ENCODE results near the gene COL5A1. TPM values are rescaled to one million over a fixed set of nuclear protein-coding genes. Genes with fewer than 3 reads are reported as not detected.

The COL5A1 gene
- total RNA-seq, 5 donors from 2014 or later (not counting 1 experiment from before 2014, with no cell fraction given), result 0.18 to 2.3 (median 1.7) TPM

GRCh38 chr9:134601764-134602163 is 39.8 kb upstream of the COL5A1 start:
- ATAC-seq (replicated peaks in 1 of 4) (no peak), DNase-seq (no peak)
- Mint-ChIP-seq H3K27ac (no peak overlapping the region), H3K4me3 (no peak overlapping the region), H3K4me1 (no peaks in the 10 kb centered on the region), H3K27me3 (peaks cover 0 to 4% of the 10 kb centered on the region in 2 donors), H3K36me3 (no peaks in the 10 kb centered on the region), H3K9me3 (no peaks in the 10 kb centered on the region)
- Histone ChIP-seq H3K9me3 (no peaks in the 10 kb centered on the region), H3K4me3 (ENCODE audit: control insufficient read depth in 1 of 2, extremely low read depth in 1 of 2, low read length in 1 of 2) (no peak overlapping the region), H3K27ac (ENCODE audit: low read length) (no peak overlapping the region), H3K36me3 (ENCODE audit: control insufficient read depth in 2 of 2, extremely low read depth in 1 of 2, insufficient read depth in 1 of 2, low read length in 1 of 2) (no peaks in the 10 kb centered on the region), H3K27me3 (replicated peaks in 1 of 2; ENCODE audit: control insufficient read depth in 2 of 2, extremely low read depth in 1 of 2, insufficient read depth in 2 of 2, low read length in 1 of 2) (peaks cover 0 to 27% of the 10 kb centered on the region in 2 experiments), H3K4me1 (ENCODE audit: control insufficient read depth in 1 of 2, extremely low read depth in 1 of 2, insufficient read depth in 2 of 2, low read length in 2 of 2) (no peaks in the 10 kb centered on the region)
- 74% methylated on average over 2 of the region's 7 CpGs for whole genome bisulfite sequencing (ENCODE audit: insufficient coverage)
- POLR2A ChIA-PET, result no interaction called here
- CTCF ChIA-PET, result no interaction called here

GRCh38 chr9:134602547-134603362 is 38.8 kb upstream of the COL5A1 start:
- DNase-seq, result peak in 1 of 35 experiments; percentile 2
- H3K4me3 ChIP-seq (ENCODE audit: control insufficient read depth in 1 of 2, extremely low read depth in 1 of 2, low read length in 1 of 2), result no peak overlapping the region
- Mint-ChIP-seq H3K4me3 (no peak overlapping the region), H3K36me3 (no peaks in the 10 kb centered on the region), H3K9me3 (no peaks in the 10 kb centered on the region), H3K27ac (no peak overlapping the region), H3K4me1 (no peaks in the 10 kb centered on the region), H3K27me3 (peaks cover 0 to 4% of the 10 kb centered on the region in 2 donors)
- H3K36me3 ChIP-seq (ENCODE audit: control insufficient read depth in 2 of 2, extremely low read depth in 1 of 2, insufficient read depth in 1 of 2, low read length in 1 of 2), result no peaks in the 10 kb centered on the region
- POLR2A ChIA-PET, result no interaction called here
- H3K9me3 ChIP-seq, result no peaks in the 10 kb centered on the region
- no peak overlapping the region for H3K27ac ChIP-seq (ENCODE audit: low read length)
- peaks cover 0 to 27% of the 10 kb centered on the region in 2 experiments for H3K27me3 ChIP-seq (replicated peaks in 1 of 2; ENCODE audit: control insufficient read depth in 2 of 2, extremely low read depth in 1 of 2, insufficient read depth in 2 of 2, low read length in 1 of 2)
- ATAC-seq (replicated peaks in 1 of 4), result no peak
- CTCF ChIA-PET, result no interaction called here
- WGBS (ENCODE audit: insufficient coverage), result 82% methylated on average over 16 of the region's 31 CpGs
- no peaks in the 10 kb centered on the region for H3K4me1 ChIP-seq (ENCODE audit: control insufficient read depth in 1 of 2, extremely low read depth in 1 of 2, insufficient read depth in 2 of 2, low read length in 2 of 2)

DNA sequence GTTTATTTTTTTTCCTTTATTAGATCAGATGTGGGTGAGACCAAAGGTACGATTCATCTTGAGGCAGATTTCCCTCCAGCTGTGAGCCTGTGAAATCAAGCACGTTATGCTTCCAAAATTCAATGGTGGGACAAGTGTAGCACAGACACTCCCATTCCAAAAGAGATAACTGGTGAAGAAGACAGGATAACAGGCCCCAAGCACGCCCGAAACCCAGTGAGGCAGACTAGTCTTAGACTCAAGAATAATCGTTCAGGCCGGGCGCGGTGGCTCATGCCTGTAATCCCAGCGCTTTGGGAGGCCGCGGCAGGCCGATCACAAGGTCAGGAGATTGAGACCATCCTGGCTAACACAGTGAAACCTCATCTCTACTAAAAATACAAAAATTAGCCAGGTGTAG is 36.8 kb upstream of the COL5A1 start:
- Mint-ChIP-seq H3K4me3 (no peak overlapping the region), H3K27me3 (peaks cover 8 to 11% of the 10 kb centered on the region in 2 donors), H3K27ac (no peak overlapping the region), H3K4me1 (no peaks in the 10 kb centered on the region), H3K36me3 (no peaks in the 10 kb centered on the region), H3K9me3 (no peaks in the 10 kb centered on the region)
- 88% methylated on average over 7 of the region's 12 CpGs for WGBS (ENCODE audit: insufficient coverage)
- CTCF ChIA-PET, result no interaction called here
- H3K4me3 ChIP-seq (ENCODE audit: control insufficient read depth in 1 of 2, extremely low read depth in 1 of 2, low read length in 1 of 2), result no peak overlapping the region
- no peaks in the 10 kb centered on the region for H3K9me3 ChIP-seq
- no peaks in the 10 kb centered on the region for H3K36me3 ChIP-seq (ENCODE audit: control insufficient read depth in 2 of 2, extremely low read depth in 1 of 2, insufficient read depth in 1 of 2, low read length in 1 of 2)
- ATAC-seq (replicated peaks in 1 of 4), result no peak
- H3K27ac ChIP-seq (ENCODE audit: low read length), result no peak overlapping the region
- H3K27me3 ChIP-seq (replicated peaks in 1 of 2; ENCODE audit: control insufficient read depth in 2 of 2, extremely low read depth in 1 of 2, insufficient read depth in 2 of 2, low read length in 1 of 2), result peaks cover 0 to 28% of the 10 kb centered on the region in 2 experiments
- no peaks in the 10 kb centered on the region for H3K4me1 ChIP-seq (ENCODE audit: control insufficient read depth in 1 of 2, extremely low read depth in 1 of 2, insufficient read depth in 2 of 2, low read length in 2 of 2)
- peak in 1 of 35 experiments; percentile 1 for DNase-seq
- POLR2A ChIA-PET, result no interaction called here

DNA sequence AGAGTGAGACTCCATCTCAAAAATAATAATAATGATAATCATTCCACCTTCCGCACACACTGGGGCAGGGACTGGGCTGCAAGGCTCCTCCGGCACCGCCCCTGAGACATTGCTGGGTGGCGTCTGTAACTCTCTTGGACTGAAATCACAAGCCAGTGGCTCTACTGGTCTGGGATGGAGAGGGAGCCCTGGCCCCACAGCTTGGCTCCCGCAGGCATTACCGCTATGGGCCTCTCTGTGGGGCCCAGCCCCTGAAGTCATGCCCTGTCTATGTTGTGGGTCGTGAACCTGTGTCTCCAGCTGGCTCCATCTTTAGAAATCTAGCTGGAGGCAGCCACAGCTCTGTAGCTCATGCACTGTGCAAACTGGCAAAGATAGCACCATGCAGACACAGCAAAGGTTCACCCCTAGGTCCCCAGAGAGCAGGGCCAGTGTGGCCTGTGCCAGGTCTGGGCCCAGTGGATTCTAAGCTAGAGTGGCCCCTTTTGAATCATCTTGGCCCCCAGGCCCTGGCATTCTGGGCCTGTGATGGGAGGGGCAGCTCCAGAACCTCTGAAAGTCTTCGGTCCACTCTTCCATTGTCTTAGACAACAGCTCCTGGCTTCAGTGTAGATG is 36.1 kb upstream of the COL5A1 start:
- POLR2A ChIA-PET, result no interaction called here
- no peaks in the 10 kb centered on the region for H3K4me1 ChIP-seq (ENCODE audit: control insufficient read depth in 1 of 2, extremely low read depth in 1 of 2, insufficient read depth in 2 of 2, low read length in 2 of 2)

GRCh38 chr9:134605966-134606357 is 35.6 kb upstream of the COL5A1 start:
- peaks cover 16 to 18% of the 10 kb centered on the region in 2 donors for H3K27me3 Mint-ChIP-seq
- DNase-seq (no peak), ATAC-seq (replicated peaks in 1 of 4) (no peak)
- H3K36me3 Mint-ChIP-seq, result no peaks in the 10 kb centered on the region
- ChIA-PET POLR2A (no interaction called here), CTCF (no interaction called here)
- H3K4me1 Mint-ChIP-seq, result no peaks in the 10 kb centered on the region
- WGBS (ENCODE audit: insufficient coverage), result 87% methylated on average over 3 of the region's 5 CpGs
- peaks cover 0 to 3% (median 0%) of the 10 kb centered on the region in 3 donors for H3K9me3 Mint-ChIP-seq
- no peak overlapping the region for H3K27ac Mint-ChIP-seq
- Histone ChIP-seq H3K27me3 (replicated peaks in 1 of 2; ENCODE audit: control insufficient read depth in 2 of 2, extremely low read depth in 1 of 2, insufficient read depth in 2 of 2, low read length in 1 of 2) (peaks cover 0 to 25% of the 10 kb centered on the region in 2 experiments), H3K4me1 (ENCODE audit: control insufficient read depth in 1 of 2, extremely low read depth in 1 of 2, insufficient read depth in 2 of 2, low read length in 2 of 2) (no peaks in the 10 kb centered on the region), H3K4me3 (ENCODE audit: control insufficient read depth in 1 of 2, extremely low read depth in 1 of 2, low read length in 1 of 2) (no peak overlapping the region), H3K27ac (ENCODE audit: low read length) (no peak overlapping the region), H3K36me3 (ENCODE audit: control insufficient read depth in 2 of 2, extremely low read depth in 1 of 2, insufficient read depth in 1 of 2, low read length in 1 of 2) (no peaks in the 10 kb centered on the region), H3K9me3 (no peaks in the 10 kb centered on the region)
- no peak overlapping the region for H3K4me3 Mint-ChIP-seq

More for the DNA sequence above, 36.1 kb upstream of the COL5A1 start:
- DNase-seq, result peak in 1 of 35 experiments; percentile 3
- ATAC-seq (replicated peaks in 1 of 4), result no peak
- no peak overlapping the region for H3K27ac ChIP-seq (ENCODE audit: low read length)
- no peak overlapping the region for H3K4me3 Mint-ChIP-seq
- H3K9me3 Mint-ChIP-seq, result no peaks in the 10 kb centered on the region
- H3K36me3 ChIP-seq (ENCODE audit: control insufficient read depth in 2 of 2, extremely low read depth in 1 of 2, insufficient read depth in 1 of 2, low read length in 1 of 2), result no peaks in the 10 kb centered on the region
- H3K4me3 ChIP-seq (ENCODE audit: control insufficient read depth in 1 of 2, extremely low read depth in 1 of 2, low read length in 1 of 2), result no peak overlapping the region
- no peaks in the 10 kb centered on the region for H3K36me3 Mint-ChIP-seq
- 82% methylated on average over 7 of the region's 8 CpGs for WGBS (ENCODE audit: insufficient coverage)
- H3K4me1 Mint-ChIP-seq, result no peaks in the 10 kb centered on the region
- H3K27ac Mint-ChIP-seq, result no peak overlapping the region
- CTCF ChIA-PET, result no interaction called here
- no peaks in the 10 kb centered on the region for H3K9me3 ChIP-seq
- peaks cover 0 to 29% of the 10 kb centered on the region in 2 experiments for H3K27me3 ChIP-seq (replicated peaks in 1 of 2; ENCODE audit: control insufficient read depth in 2 of 2, extremely low read depth in 1 of 2, insufficient read depth in 2 of 2, low read length in 1 of 2)
- H3K27me3 Mint-ChIP-seq, result peaks cover 12 to 15% of the 10 kb centered on the region in 2 donors

GRCh38 chr9:134606951-134607731 is 34.5 kb upstream of the COL5A1 start:
- ChIA-PET CTCF (no interaction called here), POLR2A (no interaction called here)
- Mint-ChIP-seq H3K4me1 (no peaks in the 10 kb centered on the region), H3K27ac (no peak overlapping the region), H3K36me3 (no peaks in the 10 kb centered on the region), H3K27me3 (peaks cover 19 to 22% of the 10 kb centered on the region in 2 donors), H3K4me3 (no peak overlapping the region), H3K9me3 (peaks cover 3 to 7% (median 4%) of the 10 kb centered on the region in 3 donors)
- no peak overlapping the region for H3K4me3 ChIP-seq (ENCODE audit: control insufficient read depth in 1 of 2, extremely low read depth in 1 of 2, low read length in 1 of 2)
- peaks cover 0 to 21% of the 10 kb centered on the region in 2 experiments for H3K27me3 ChIP-seq (replicated peaks in 1 of 2; ENCODE audit: control insufficient read depth in 2 of 2, extremely low read depth in 1 of 2, insufficient read depth in 2 of 2, low read length in 1 of 2)
- DNase-seq (peak in 3 of 35 experiments; percentile 3 to 22 (median 3)), ATAC-seq (replicated peaks in 1 of 4) (no peak)
- H3K27ac ChIP-seq (ENCODE audit: low read length), result no peak overlapping the region
- no peaks in the 10 kb centered on the region for H3K4me1 ChIP-seq (ENCODE audit: control insufficient read depth in 1 of 2, extremely low read depth in 1 of 2, insufficient read depth in 2 of 2, low read length in 2 of 2)
- H3K36me3 ChIP-seq (ENCODE audit: control insufficient read depth in 2 of 2, extremely low read depth in 1 of 2, insufficient read depth in 1 of 2, low read length in 1 of 2), result no peaks in the 10 kb centered on the region
- WGBS (ENCODE audit: insufficient coverage), result 78% methylated on average over 3 of the region's 13 CpGs
- no peaks in the 10 kb centered on the region for H3K9me3 ChIP-seq

All from T-cell (primary cell).